Duodenal mucosa (tissue), 2 donors: Measurements from ENCODE around the gene ZNF670.

Experiments
- H3K27ac ChIP-seq: one replicate; pipeline ENCODE4 v1.7.0; 2013; ENCODE audit warnings: low read depth, low read length
- H3K27me3 ChIP-seq, 2 donors: one replicate each; pipeline ENCODE4 v1.7.0; 2013; ENCODE audit warnings: low read length in 2 of 2, control low read depth in 1 of 2; ENCODE audit not compliant: insufficient read depth in 2 of 2, control insufficient read depth in 1 of 2
- H3K36me3 ChIP-seq, 2 donors: one replicate each; pipeline ENCODE4 v1.7.0; 2013; ENCODE audit warnings: low read length in 2 of 2, control low read depth in 1 of 2; ENCODE audit not compliant: insufficient read depth in 2 of 2, control insufficient read depth in 1 of 2
- H3K4me1 ChIP-seq, 2 donors: one replicate each; pipeline ENCODE4 v1.7.0; 2013; ENCODE audit warnings: low read length in 2 of 2, control low read depth in 1 of 2; ENCODE audit not compliant: insufficient read depth in 2 of 2, control insufficient read depth in 1 of 2
- H3K4me3 ChIP-seq, 2 donors: one replicate each; pipeline ENCODE4 v1.7.0; 2013; ENCODE audit warnings: low read length in 2 of 2, low read depth in 1 of 2
- H3K9ac ChIP-seq, 2 donors: one replicate each; pipeline ENCODE4 v1.7.0; 2013; ENCODE audit warnings: low read length in 2 of 2, low read depth in 1 of 2
- H3K9me3 ChIP-seq, 2 donors: one replicate each; pipeline ENCODE4 v1.7.0; 2013; ENCODE audit warnings: low read length in 2 of 2, control low read depth in 1 of 2; ENCODE audit not compliant: control insufficient read depth in 1 of 2

Gene ZNF670

DNA sequence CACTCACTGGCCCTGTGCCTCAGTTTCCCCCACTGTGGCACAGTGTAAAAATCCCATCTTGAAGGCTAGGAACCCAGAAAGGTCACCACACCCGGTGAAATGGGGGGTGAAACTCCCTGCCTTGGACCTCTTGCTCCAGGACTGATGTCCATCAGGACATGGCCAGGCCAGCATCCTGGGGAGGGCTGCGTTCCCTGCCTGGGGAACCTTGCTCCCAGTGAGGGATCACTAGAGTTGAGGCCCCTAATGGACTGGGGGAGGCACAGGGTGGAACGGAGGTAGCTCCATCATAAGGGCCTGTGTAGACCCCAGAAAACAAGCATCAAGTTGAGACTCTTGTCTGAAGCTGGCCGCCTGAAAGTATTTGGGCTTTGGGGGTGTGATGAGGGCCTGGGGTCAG lies 10.4 kb upstream of the ZNF670 start:
- H3K36me3 ChIP-seq: no peaks in the 10 kb centered on the region
- no peak overlapping the region for H3K9ac ChIP-seq
- H3K27me3 ChIP-seq: no peaks in the 10 kb centered on the region
- no peak overlapping the region for H3K4me3 ChIP-seq
- no peaks in the 10 kb centered on the region for H3K4me1 ChIP-seq
- no peak overlapping the region for H3K27ac ChIP-seq
- H3K9me3 ChIP-seq: no peaks in the 10 kb centered on the region

DNA sequence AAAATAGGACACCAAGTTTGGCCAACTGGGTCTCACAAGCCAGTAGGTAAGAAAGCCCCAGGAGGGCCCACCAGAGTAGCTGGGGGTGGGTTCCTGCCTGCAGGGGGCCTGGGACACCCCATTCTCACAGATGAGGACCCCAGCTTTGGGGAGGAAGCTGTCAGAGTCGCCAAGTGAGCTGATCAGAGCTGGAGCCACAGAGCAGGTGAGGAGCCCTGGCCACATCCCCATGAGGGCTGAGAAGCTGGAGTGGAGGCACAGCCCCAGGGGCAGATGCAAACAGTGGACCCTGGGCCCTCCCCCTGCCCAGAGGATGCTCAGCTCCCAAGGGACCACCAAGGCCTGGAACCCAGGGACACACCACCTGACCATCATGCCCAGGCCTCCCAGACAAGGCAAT lies 8.6 kb upstream of the ZNF670 start:
- H3K9me3 ChIP-seq: peaks cover 0 to 3% of the 10 kb centered on the region in 2 donors
- H3K4me1 ChIP-seq: no peaks in the 10 kb centered on the region
- no peaks in the 10 kb centered on the region for H3K36me3 ChIP-seq
- no peak overlapping the region for H3K27ac ChIP-seq
- no peak overlapping the region for H3K9ac ChIP-seq
- H3K4me3 ChIP-seq: no peak overlapping the region
- H3K27me3 ChIP-seq: no peaks in the 10 kb centered on the region

DNA sequence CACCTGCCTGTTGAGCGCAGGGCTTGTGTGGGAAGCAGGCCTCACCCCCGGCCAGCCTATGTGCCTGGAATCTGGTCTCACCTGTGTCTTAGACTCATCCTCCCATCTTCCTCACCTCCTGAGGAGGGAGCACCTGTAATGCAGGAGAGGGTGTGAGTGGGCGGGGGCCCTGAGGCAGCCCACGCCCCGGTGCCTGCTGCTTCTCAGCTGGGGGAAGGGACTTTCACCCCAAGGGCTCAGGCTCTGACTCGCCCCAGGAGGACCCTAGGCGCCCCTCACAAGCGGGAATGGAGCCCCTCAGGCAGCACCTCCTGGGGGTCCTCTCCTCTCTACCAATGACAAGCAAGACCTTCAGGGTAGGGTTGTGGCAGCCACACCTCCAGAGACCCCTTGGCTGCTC lies 6.7 kb upstream of the ZNF670 start:
- Histone ChIP-seq H3K4me1 (no peaks in the 10 kb centered on the region), H3K9me3 (peaks cover 0 to 3% of the 10 kb centered on the region in 2 donors), H3K36me3 (no peaks in the 10 kb centered on the region), H3K4me3 (no peak overlapping the region), H3K27me3 (no peaks in the 10 kb centered on the region), H3K27ac (no peak overlapping the region), H3K9ac (no peak overlapping the region)

DNA sequence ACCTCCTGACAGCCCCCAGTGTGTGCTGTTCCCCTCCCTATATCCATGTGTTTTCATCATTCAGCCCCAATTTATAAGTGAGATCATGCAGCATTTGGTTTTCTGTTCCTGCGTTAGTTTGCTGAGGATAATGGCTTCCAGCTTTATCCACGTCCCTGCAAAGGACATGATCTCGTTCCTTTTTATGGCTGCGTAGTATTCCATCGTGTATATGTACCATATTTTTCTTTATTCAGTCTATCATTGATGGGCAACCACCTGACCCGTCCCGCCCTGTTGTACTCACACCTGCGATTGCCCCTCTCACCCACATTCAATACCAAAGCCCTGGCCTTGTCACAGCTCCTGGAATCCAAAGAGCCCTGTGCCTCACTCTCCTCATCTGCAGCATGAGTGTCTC lies 6.2 kb upstream of the ZNF670 start:
- Histone ChIP-seq H3K27me3 (no peaks in the 10 kb centered on the region), H3K9me3 (peaks cover 0 to 3% of the 10 kb centered on the region in 2 donors), H3K27ac (no peak overlapping the region), H3K36me3 (no peaks in the 10 kb centered on the region), H3K4me3 (no peak overlapping the region), H3K4me1 (no peaks in the 10 kb centered on the region), H3K9ac (no peak overlapping the region)

DNA sequence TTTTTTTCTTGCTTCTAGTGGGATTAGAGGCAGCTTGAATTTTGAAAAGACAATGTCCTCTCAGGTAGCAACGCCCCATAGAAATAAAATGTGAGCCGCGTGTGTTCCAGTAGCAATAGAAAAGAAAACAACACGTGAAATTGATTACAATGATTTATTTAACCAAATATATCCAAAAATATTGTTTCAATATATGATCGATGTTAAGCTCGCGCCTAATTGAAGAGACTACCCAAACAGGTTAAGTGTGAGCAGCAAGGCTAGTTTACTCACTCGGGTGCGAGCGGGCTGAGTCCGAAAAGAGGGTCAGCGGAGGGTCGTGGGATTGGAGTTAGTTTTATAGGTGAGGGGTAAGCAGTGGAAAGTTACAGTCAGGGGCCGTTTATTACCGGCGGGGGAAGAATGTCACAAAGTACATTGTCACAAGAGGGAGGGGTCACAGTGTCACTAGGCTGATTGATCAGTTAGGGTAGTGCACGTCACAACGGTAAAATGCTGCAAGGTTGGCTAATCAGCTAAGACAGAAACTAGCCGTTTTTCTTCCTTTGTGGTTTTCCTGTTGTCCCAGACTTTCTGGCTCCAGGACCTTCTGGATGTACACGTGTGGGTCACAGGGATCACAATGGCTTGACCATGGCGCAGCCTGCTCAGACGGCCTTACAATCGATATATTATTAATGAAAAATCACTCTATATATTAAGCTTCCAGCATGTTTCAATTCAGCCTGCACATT lies 697 bp upstream of the ZNF670 start:
- Histone ChIP-seq H3K27ac (no peak overlapping the region), H3K27me3 (no peaks in the 10 kb centered on the region), H3K9ac (peak overlapping the region; percentile 33 to 54), H3K4me1 (peaks cover 4 to 12% of the 10 kb centered on the region in 2 donors), H3K9me3 (peaks cover 0 to 3% of the 10 kb centered on the region in 2 donors), H3K36me3 (no peaks in the 10 kb centered on the region), H3K4me3 (peak overlapping the region; percentile 90 to 91)

DNA sequence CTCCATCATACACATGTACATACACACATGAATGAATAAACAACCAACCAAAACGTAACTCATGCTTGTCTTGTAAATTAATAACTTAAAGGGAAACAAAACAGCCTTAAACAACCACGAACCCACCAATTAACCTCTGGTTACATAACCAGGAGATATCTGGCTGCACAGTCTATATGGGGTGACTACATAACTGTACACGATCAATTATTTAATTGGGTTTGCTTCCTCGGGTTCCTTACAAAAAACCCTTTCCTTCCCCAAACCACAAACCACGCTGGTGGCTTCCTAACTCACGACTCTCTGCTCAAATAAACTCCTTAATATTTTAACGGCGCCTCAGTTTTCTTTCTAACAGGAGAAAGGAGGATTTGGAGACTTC lies 744 bp downstream of the ZNF670 start:
- H3K36me3 ChIP-seq: no peaks in the 10 kb centered on the region
- no peaks in the 10 kb centered on the region for H3K27me3 ChIP-seq
- H3K9me3 ChIP-seq: peaks cover 0 to 3% of the 10 kb centered on the region in 2 donors
- H3K27ac ChIP-seq: no peak overlapping the region
- H3K9ac ChIP-seq: peak overlapping the region; percentile 82 to 84
- H3K4me3 ChIP-seq: peak overlapping the region; percentile 90 to 91
- H3K4me1 ChIP-seq: peaks cover 4 to 12% of the 10 kb centered on the region in 2 donors

DNA sequence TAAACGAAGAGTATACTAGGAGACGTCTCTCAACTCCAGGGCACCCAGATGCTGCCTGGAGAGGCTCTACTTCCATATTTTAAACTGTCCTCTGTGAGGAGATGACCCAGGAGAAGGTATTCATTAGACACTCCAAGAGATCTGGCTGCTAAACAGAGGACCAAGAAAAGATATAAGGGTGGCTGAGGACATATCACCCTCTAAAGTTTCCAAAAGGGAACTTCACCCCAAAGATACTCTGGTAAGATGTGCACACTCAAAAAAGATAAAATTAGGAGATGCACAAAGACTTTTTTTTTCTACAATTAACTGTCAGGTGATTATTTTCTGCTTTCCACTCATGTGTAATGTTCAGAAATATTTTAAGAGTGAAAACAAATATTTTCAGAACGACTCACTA lies 1.4 kb downstream of the ZNF670 start:
- H3K27ac ChIP-seq: no peak overlapping the region
- no peaks in the 10 kb centered on the region for H3K27me3 ChIP-seq
- H3K36me3 ChIP-seq: no peaks in the 10 kb centered on the region
- peak overlapping the region in 1 of 2 donors; percentile 84 for H3K9ac ChIP-seq
- H3K9me3 ChIP-seq: peaks cover 0 to under 1% of the 10 kb centered on the region in 2 donors
- H3K4me3 ChIP-seq: no peak overlapping the region
- peaks cover 4 to 12% of the 10 kb centered on the region in 2 donors for H3K4me1 ChIP-seq

DNA sequence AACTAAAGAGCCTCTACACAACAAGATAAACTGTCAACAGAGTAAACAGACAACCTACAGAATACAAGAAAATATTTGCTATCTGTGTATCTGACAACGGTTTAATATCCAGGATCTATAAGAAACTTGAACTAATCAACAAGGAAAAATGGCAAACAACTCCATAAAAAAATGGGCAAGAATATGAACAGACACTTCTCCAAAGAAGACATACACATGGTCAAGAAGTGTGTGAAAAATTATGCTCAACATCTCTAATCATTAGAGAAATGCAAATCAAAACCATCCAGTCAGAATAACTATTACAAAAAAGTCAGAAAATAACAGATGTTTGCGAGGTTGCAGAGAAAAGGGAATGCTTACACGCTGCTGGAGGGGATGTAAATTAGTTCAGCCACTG lies 8.0 kb downstream of the ZNF670 start:
- Histone ChIP-seq H3K4me1 (no peaks in the 10 kb centered on the region), H3K9me3 (peaks cover 6 to 15% of the 10 kb centered on the region in 2 donors), H3K27ac (no peak overlapping the region), H3K36me3 (no peaks in the 10 kb centered on the region), H3K27me3 (no peaks in the 10 kb centered on the region), H3K4me3 (no peak overlapping the region), H3K9ac (no peak overlapping the region)

DNA sequence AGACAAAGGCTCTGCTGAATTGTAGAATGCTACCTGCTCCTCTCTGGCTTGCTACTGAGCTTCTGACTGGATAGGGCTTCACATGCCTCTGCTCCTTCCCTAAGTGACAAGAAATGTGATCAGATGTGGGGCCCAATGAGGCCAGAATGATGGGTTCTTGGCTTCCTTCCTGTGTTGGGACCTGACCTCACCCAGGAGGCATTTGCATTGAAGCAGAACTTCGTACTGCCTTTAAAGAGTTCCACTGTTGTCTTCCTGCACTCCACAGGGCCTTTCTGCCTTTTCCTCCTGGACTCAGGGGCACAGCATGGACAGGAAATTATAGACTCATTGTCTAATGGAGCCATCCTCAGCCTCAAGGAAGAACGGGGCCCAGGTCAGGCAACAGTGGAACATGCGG lies 14.3 kb downstream of the ZNF670 start:
- H3K9me3 ChIP-seq: peaks cover 13 to 16% of the 10 kb centered on the region in 2 donors
- no peaks in the 10 kb centered on the region for H3K27me3 ChIP-seq
- H3K27ac ChIP-seq: no peak overlapping the region
- H3K4me1 ChIP-seq: no peaks in the 10 kb centered on the region
- H3K4me3 ChIP-seq: no peak overlapping the region
- H3K9ac ChIP-seq: no peak overlapping the region
- H3K36me3 ChIP-seq: no peaks in the 10 kb centered on the region

DNA sequence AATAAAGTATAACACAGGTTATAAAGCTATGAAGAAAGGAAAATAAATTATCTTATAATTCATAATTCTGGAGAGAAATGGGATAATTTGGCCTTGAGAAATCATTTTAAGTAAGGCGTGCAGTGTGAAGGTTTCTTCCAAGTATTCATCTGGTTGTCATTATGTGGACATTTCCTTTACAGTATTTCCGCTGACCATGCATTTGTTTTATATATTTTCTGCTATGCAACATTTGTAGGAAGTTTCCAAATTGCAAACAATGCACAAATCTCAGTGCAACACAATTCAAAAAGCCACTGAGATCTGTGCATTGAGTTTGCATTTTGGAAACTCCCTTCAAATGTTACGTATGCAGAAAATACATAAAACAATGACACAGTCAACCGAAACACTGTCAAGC lies 17.8 kb downstream of the ZNF670 start:
- no peaks in the 10 kb centered on the region for H3K27me3 ChIP-seq
- H3K9me3 ChIP-seq: peaks cover 12 to 31% of the 10 kb centered on the region in 2 donors
- no peak overlapping the region for H3K27ac ChIP-seq
- H3K4me1 ChIP-seq: no peaks in the 10 kb centered on the region
- H3K9ac ChIP-seq: no peak overlapping the region
- H3K4me3 ChIP-seq: no peak overlapping the region
- H3K36me3 ChIP-seq: no peaks in the 10 kb centered on the region
